Stromal cell of bone marrow (primary cell): ENCODE data around the gene SPATA9.

Experiments used
- DNase-seq: peaks from one replicate; pipeline ENCODE4 v3.0.0-alpha.2; 2012; ENCODE audit warnings: low read depth

The SPATA9 gene

GRCh38 chr5:95684361-95684760 lies 1.6 kb upstream of the SPATA9 start:
- no peak for DNase-seq

DNA sequence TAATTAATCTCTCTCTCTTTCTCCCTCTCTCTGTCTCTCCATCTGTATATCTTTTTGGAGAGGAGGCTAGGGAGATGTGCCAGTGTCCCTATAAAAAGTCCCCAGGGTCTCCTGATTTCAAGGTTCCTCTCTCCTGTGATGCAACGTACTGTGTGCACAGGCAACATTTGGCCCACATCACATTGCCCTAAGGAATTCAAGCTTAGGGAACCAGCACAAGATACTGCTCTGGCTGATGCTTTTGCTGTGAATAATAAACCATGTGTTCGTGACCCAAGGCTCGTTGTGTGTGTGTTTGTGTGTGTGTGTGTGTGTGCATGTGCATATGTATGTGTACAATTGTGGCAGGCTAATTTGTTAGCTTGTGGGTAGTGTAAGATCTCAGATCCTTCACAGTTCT lies 9.7 kb downstream of the SPATA9 start:
- DNase-seq: no peak

DNA sequence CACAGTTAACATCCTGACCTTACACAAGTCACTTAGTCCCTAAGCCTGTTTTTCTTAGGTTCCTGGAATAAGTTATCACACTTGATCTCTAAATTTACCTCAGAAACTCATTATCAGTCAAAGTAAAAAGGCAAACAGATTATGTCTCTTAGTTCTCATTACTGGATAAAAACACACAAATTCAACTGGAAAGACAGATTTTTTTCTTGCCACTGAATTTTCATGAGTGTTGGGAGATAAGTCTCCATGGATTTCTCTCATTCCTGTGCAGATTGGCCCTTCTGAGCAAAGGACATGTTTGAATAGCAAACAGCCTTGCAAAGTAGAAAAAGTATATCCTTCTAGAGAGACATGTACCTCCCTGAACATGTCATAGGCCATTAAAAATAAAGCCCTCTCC lies 10.2 kb downstream of the SPATA9 start:
- DNase-seq: no peak

DNA sequence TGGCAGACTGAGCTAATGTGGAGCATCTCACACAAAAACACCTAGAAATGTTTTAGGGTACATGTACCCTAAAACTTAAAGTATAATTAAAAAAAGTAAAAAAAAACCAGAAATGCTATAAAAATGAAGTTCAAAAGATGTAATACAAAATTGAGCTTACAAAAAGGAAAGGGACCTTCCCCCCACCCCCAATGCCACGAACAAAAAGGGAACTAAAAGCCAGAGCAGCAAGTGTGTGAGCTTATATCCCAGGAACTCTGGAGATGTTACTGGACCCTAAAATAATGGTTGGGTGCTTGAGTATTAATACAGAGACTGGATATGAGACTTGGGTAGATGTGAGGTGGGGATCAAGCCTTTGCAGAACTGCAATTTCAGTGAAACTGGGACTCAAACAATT lies 11.0 kb downstream of the SPATA9 start:
- DNase-seq: no peak

DNA sequence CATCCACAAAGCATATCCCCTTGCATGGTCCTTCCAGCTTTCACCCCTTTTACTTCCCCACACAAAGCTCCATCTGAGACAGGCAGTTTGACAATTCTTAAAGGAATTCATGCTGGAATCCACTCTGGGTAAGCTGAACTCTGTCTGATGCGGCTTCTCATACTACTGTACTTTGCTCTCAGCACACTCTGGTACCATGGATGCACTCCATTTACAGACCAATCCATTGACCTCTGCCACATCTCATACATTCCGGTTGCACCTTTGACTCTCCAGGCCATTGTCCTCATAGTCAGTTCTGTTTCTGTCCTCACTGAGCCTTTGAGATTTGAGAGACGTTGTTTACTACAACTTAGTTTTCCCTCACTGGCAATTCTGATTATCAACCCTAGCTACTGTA lies 12.2 kb downstream of the SPATA9 start:
- no peak for DNase-seq

- DNase-seq: no peak
Observed at GRCh38 chr5:95669985-95670384, 12.8 kb downstream of the SPATA9 start.

- peak; percentile 96 for DNase-seq
Observed at GRCh38 chr5:95669540-95669939, 13.3 kb downstream of the SPATA9 start.

DNA sequence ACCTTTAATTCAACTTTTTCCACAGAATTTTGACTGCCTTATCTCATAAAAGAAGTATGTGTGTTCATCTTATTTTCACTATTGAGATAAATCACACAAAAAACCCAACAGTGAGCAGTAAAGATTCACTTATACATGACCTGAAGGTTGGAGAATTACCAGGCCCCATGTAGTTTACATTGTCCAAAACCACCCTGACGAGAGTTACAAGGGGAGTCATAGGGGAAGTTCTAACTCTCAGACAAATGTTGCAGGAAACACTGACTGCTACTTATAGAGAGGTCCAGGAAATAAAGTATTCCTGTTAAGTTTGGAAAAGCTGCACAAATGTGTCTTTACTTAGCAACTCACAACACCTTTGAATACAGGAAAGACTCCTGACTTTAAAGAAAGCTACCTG lies 14.1 kb downstream of the SPATA9 start:
- no peak for DNase-seq

GRCh38 chr5:95668216-95668615 lies 14.6 kb downstream of the SPATA9 start:
- no peak for DNase-seq

DNA sequence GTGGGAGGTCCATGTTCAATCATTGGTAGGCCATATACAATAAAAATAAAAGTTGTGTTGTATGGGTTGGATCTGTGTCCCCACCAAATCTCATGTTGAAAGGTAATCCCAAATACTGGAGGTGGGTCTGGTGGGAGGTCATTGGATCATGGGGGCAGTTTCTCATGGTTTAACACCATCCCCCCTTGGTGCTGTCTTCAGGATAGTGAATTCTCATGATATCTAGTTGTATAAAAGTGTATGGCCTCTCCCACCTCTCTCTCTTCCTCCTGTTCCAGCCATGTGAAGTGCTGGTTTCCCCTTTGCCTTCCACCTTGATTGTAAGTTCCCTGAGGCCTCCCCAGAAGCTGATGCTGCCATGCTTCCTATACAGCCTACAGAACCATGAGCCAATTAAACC lies 15.1 kb downstream of the SPATA9 start:
- no peak for DNase-seq

- no peak for DNase-seq
Observed at GRCh38 chr5:95667061-95667618, 15.7 kb downstream of the SPATA9 start.

- DNase-seq: no peak
Observed at GRCh38 chr5:95664204-95664786, 18.5 kb downstream of the SPATA9 start.

- no peak for DNase-seq
Observed at GRCh38 chr5:95662946-95663345, 19.8 kb downstream of the SPATA9 start.

DNA sequence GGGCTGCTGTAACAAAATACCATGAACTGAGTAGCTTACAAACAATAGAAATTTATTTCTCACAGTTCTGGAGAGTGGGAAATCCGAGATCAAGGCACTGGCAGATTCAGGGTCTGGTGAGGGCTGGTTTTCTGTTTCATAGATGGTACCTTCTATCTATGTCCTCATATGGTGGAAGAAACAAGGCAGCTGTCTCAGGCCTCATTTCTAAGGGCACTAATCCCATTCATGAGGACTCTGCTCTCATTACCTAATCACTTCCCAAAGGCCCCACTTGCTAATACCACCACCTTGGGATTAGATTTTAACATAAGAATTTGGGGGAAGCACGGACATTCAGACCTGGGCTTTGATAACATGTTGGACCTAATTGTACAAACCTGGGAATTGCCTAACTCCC lies 22.7 kb downstream of the SPATA9 start:
- no peak for DNase-seq

GRCh38 chr5:95655575-95655974 lies 27.2 kb downstream of the SPATA9 start:
- DNase-seq: no peak

- no peak for DNase-seq
Observed at GRCh38 chr5:95654196-95654595, 28.6 kb downstream of the SPATA9 start.

GRCh38 chr5:95652849-95653248 lies 29.9 kb downstream of the SPATA9 start:
- no peak for DNase-seq

GRCh38 chr5:95649842-95650620 lies 32.8 kb downstream of the SPATA9 start:
- no peak for DNase-seq

DNA sequence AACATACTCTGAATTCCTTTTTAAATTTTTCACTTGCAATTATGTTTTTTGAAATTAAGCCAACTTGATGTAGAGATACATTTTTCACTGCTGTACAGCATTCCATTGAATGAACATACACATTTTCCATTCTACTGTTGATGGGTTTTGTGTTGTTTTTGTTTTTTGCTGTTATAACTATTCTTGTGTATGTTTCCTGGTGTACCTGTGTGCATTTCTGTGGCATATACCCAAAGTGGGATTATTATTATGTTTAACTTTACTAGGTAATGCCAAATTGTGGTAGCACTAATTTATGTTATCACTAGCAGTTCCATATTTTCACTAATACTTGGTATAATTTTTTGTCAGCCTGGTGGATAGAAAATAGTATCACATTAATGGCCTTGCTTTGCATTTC lies 33.5 kb downstream of the SPATA9 start:
- DNase-seq: no peak

DNA sequence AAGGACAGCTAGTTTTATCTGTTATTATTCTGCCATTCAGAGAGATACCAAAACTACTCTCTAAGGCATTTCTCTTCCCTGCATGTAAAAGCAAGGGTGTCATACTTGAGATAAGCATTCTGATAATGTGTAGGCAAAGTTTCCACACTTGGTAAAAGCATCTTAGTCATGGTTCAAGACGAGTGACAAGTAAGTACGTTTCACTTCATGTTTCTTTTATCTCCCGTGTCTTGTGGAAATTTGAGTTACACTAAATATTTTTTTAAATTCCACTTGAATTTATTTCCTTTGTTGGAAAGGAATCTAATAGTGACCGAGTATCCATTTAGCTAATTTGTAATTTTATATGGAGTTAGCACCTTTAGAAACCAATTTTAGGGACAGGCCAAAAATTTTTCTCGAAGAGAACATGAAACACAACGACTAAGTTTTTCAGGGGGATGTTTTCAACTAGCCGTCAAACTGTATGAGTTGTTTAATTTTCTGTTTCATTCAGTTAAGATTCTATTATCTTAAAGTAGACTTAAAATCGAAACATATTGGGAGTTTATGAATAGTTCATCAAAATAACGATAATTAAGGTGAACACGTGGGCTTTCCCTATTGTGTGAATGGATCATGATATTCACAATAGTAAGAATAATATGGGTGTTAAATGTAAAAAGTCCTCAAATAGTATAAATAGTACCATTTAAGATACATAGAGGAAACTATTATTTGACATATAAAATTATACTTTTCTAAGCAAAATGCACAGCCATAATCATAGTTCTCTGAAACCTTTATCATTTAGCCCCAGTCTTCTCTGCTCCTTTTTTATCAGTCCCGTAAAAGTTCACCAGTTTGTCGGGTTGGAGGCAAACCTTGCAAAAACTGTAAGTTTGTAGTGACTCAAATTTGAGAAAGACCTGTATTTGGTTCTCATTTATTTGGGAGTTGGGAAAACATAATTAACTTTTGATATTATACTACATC lies 34.6 kb downstream of the SPATA9 start:
- DNase-seq: no peak

GRCh38 chr5:95646569-95647431 lies 36.0 kb downstream of the SPATA9 start, which contains the start of gene RFESD:
Gene RFESD, plus strand, starts transcription at chr5:95646777. Its CDS starts 5,495 bp downstream, at chr5:95652272.
- peak; percentile 91 for DNase-seq
